GM19452 (cell line): ENCODE data around the gene CACNA1E.

Source experiments
- ATAC-seq: cut with Tn5 transposase; IDR thresholded peaks from one replicate; pipeline ENCODE4 v1.9.1; 2021; ENCODE audit not compliant: unreplicated experiment

CACNA1E gene

DNA sequence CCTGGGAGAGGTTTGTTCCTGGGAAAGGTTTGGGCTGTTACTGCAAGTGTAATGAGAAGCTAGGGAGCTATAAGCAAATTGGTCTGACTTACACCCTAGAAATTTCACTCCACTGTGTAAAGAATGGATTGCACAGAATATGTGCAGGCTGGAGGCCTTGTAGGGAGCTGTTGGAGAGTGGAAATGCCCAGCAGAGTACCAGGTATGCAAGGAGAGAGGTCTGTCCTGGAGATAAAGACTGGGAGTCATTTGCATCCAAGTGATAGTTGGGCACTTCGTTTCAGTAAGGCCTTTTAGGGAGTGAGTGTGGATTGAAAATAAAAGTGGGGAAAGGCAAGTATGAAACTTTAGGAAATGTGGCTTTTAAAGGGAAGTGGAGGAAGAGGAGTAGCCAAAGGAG is 75.8 kb downstream of the CACNA1E start:
- ATAC-seq = no peak

GRCh38 chr1:181562395-181562794 is 79.1 kb downstream of the CACNA1E start:
- no peak for ATAC-seq

DNA sequence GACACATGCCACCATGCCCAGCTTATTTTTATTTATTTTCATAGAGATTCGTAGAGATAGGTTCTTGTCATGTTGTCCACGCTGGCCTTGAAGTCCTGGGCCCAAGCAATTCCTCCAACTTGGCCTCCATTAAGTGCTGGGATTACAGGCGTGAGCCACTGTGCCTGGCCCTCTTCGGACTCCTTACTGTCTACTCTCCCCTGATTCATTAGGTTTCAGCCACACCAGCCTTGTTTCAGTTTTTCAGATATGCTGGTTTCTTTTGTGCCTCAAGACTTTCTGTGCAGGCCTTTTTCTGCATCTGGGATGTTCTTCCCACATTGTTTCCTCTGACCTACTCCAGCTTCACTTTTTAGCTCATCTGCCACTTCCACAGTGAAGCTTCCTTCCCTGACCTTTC is 85.4 kb downstream of the CACNA1E start:
- no peak for ATAC-seq

GRCh38 chr1:181577475-181577874 is 94.2 kb downstream of the CACNA1E start:
- ATAC-seq = no peak

- ATAC-seq = no peak
Observed at GRCh38 chr1:181583598-181583997, 100.3 kb downstream of the CACNA1E start.

GRCh38 chr1:181587870-181588438 is 104.6 kb downstream of the CACNA1E start:
- ATAC-seq = no peak

DNA sequence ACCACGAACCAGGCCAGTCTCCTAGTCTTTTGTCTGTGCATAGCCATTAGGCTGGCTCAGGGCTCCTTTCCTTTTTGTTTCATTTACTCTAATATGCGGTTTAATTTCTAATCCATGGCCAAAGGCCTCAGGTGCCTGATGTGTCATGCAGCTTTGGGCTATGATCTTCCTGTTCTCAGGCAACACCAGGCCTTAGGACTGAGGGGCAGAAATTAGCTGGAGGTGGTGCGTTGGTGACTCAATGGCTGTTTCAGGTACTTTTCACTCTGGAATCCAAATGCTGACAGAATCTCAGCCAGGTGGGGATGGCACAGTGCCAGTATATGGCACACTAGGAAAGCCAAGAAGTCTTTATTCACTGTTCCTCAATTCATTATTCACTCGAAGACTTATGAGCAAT is 105.3 kb downstream of the CACNA1E start:
- ATAC-seq = no peak

- no peak for ATAC-seq
Observed at GRCh38 chr1:181592255-181592859, 109.0 kb downstream of the CACNA1E start.

DNA sequence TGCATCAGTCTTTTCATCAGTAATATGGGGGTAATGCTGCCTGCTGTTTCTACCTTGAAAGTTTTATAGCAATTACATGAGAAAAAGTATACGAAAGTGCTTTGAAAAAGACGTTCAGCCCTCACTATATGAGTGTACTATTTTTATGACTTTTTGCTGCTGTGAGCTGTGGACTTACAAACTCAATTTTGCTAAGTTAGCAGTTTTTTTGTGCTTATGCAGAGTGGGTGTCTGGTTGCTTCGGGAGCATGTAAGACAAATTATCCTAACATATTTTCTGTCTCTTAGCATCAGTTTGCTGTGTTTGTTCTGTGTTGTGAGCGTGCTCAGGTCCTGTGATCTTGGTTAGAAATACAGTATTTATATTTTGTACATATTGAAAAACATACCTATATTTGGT is 109.7 kb downstream of the CACNA1E start:
- ATAC-seq = no peak

DNA sequence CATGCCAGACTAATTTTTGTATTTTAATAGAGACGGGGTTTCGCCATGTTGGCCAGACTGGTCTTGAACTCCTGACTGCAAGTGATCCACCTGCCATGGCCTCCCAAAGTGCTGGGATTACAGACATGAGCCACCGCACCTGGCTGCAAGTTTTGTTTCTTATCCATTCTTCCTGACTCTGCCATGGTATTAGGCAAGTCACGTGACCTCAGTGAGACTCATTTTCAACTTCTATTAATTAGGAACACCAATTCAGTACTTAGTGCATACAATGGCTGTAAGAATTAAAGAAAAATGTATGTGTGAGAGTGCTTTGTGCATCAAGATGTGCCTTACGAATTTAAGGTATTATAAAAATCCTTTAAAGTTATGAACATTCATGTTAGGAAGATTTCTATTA is 111.2 kb downstream of the CACNA1E start:
- ATAC-seq = no peak

GRCh38 chr1:181595234-181595633 is 111.9 kb downstream of the CACNA1E start:
- ATAC-seq = no peak

DNA sequence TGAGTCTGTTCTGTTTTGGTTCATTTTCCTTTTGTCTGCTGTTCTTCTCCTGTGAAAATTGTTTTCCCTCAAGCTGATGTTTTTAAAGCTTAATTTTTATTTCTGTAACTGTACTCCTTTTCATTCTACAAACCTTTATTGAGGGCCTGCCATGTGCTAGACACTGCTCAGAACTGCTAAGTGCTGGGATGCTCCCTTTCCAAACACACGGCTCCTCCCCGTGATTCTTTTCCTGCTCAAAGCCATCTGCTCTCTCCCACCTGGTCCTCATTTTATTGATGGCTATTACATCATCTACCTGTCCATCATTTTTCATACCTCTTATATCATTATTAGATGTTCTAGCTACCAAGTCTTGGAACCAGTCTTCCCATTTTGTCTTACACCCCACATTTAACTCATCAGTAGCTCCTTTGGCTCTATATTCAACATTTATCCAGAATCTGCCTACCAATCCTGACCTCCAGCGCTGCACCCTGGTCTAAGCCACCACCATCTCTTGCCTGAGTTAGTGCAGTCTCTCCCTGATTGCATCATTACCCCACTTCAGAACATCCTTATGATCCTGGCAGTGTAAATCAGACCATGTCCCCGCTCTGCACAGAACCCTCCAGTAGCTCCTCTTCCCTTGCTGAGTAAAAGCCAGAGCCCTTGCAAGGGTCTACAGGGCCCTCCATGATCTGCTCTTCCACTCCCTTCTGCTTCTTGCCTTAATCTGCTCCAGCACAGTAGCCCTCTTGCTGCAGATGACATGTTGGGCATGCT is 118.1 kb downstream of the CACNA1E start:
- no peak for ATAC-seq

DNA sequence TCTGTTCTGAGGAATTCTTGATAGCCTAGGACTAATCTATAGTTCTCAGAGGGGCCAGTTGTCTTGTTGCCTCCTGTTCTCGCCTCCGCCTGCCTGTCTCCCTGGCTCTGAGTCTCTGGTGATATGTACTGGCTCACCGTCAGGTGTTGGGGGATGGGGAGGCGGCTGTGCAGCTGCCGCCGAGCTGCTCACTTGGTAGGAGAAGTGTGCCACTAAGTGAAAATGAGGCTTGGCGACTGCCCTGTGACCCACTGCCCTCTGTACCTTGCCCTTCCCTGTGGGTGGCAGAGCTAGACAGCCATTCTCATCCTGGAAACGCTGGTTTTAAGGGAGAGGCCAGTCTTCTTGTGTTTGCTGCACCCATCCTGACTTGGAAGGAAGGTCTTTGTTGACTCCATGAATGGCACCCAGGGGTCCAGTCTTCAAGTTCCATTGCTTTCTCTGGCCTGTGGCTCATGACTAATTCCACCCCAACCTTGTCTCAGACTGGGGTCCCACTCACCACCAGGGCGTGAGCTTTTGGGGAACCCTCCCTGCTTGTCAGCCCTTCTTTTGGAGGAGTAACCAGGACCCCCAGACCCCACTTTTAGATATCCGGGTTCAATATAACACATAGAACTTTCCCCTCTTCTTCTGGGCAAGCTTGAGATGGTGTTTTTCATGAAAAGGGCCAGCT is 120.6 kb downstream of the CACNA1E start:
- no peak for ATAC-seq

DNA sequence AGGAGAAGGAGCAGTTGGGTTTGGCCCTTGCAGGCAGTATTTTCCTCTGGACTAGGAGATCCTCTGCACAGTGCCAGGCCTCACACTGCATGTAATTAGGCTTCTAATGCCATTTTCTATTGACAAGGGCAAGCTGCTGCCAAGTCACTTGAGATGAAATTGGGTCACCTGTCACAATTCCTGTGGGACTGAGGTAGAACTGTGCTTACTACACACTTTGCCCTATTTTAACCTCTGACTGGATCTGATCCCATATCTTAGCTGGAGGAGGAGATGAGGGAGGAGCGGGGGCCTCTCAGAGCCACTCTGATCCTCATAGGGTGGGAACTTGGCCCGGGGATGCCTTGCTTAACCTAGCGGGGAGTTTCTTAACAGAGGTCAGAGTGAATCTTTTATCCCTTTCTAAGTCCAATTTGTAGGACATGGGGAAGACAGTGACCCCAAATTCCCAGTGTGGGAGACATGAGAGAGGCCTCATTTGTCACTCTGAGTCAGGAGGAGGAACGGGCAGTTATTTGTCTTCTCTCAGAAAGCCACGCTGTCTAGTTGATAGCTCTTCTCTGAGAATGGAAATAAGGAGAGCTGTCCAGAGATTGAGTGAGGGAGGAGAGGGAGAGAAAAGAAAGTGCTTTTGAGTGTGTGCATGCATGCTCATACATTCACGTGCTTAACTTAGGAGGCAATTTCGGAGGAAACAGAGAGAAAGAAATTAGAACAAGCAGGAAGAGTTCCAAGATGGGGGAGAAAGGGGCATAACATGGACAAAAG is 121.3 kb downstream of the CACNA1E start:
- no peak for ATAC-seq

GRCh38 chr1:181607524-181607923 is 124.2 kb downstream of the CACNA1E start:
- ATAC-seq = no peak

DNA sequence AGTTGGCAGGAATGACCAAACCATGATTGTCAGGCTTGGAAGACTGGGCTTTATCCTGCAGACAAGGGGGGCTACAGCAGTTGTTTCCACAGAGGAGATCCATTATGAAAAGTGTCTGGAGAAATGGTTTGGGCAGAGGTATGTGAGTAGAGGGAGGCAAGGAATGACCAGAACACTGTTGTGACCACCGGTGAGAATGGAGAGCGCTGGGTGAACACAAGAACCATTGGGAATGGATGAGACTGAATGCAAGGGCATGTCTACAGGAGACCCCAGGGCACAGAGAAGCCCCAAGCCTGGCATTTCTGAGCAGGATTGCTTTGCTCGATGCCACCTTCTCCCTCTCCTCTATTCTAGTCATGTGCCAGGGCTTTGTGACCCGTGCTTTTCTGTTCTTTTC is 125.1 kb downstream of the CACNA1E start:
- ATAC-seq = no peak

DNA sequence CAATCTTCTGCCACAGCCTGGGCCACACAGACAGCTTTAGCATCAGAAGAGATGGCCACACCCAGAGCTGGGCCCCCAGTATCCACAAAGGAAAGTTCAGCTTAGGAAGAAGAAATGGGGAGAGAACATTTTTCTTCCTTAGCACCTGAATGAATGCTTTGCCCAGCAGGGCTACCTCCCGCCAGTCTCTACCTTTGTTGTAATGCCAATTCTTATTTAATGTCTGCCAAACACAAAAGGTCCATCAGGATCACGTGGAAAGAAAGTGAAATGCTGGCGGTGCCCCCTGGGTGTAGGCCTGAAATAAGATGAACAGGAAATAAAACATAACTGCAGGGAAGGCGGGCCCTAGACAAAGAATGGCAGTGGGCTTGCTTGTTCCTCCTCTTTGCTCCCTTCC is 125.6 kb downstream of the CACNA1E start:
- ATAC-seq = no peak

GRCh38 chr1:181612100-181612499 is 128.8 kb downstream of the CACNA1E start:
- ATAC-seq = no peak

- no peak for ATAC-seq
Observed at GRCh38 chr1:181618559-181618958, 135.2 kb downstream of the CACNA1E start.

GRCh38 chr1:181620183-181620582 is 136.9 kb downstream of the CACNA1E start:
- ATAC-seq = no peak

GRCh38 chr1:181623850-181624249 is 140.5 kb downstream of the CACNA1E start:
- no peak for ATAC-seq
